Prostate gland (tissue), 2 donors: ENCODE measurements around the gene APOBEC3A. TPM values are rescaled to one million over a fixed set of nuclear protein-coding genes. Genes with fewer than 3 reads are reported as not detected.

Experiments
- DNase-seq: peaks from one replicate; pipeline ENCODE4 v3.0.0-alpha.2; 2019; ENCODE audit warnings: low spot score
- H3K27ac ChIP-seq, 2 donors: fragments of 200-600 bp; sonication (generic); 2 replicates each; pipeline ENCODE4 v1.5.1; 2017 to 2019
- H3K27me3 ChIP-seq: fragments of 200-600 bp; sonication (generic); replicated peaks from 2 replicates; pipeline ENCODE4 v1.5.1; 2019; ENCODE audit not compliant: insufficient read depth
- H3K36me3 ChIP-seq, 2 donors: fragments of 200-600 bp; sonication (generic); 1 replicate in 1 of 2; 2 replicates in 1 of 2; pipeline versions ENCODE4 v1.5.1 to v1.8.1; 2017 to 2019
- H3K4me1 ChIP-seq: fragments of 200-600 bp; sonication (generic); replicated peaks from 2 replicates; pipeline ENCODE4 v1.5.1; 2019
- H3K4me3 ChIP-seq, 2 donors: fragments of 200-600 bp; sonication (generic); 2 replicates each; pipeline ENCODE4 v1.5.1; 2017 to 2019
- H3K9me3 ChIP-seq: fragments of 200-600 bp; sonication (generic); 2 replicates; pipeline ENCODE4 v1.5.1; 2017
- POLR2A ChIP-seq: fragments of 450-650 bp; IDR thresholded peaks from one replicate; pipeline ENCODE4 v1.6.1; 2016; ENCODE audit warnings: antibody characterized with exemption, mild to moderate bottlenecking
- POLR2AphosphoS5 ChIP-seq: sonication (generic); formaldehyde crosslinking; IDR thresholded peaks from one replicate; pipeline ENCODE4 v1.6.1; 2017; ENCODE audit warnings: antibody characterized with exemption
- WGBS: methylation state at CpG from one replicate; pipeline ENCODE4 v1.1.5; 2018; 5-methylcytosine and 5-hydroxymethylcytosine counted together
- intact Hi-C: fragments of 100-400 bp; cut with DNase I; formaldehyde crosslinking; loops from one replicate; pipeline ENCODE4 v1.14.2; 2022
- total RNA-seq, 2 donors: library from RNA; depleted of rRNA; stranded (reverse); fragments of >200 nt; gene quantifications; one replicate each; pipeline ENCODE4 v1.1.0, GENCODE V29; 2016
- TF ChIP-seq, protein P1 (sequence below), 4 experiments: fragments of 200-600 bp in 2 of 4; fragments of 450-650 bp in 2 of 4; sonication (generic) in 2 of 4; IDR thresholded peaks; 1 replicate in 3 of 4; 2 replicates in 1 of 4; pipeline ENCODE4 v1.5.1; 2016 to 2019; ENCODE audit warnings: antibody characterized with exemption in 4 of 4, mild to moderate bottlenecking in 2 of 4, moderate library complexity in 2 of 4

APOBEC3A gene
- total RNA-seq, 2 donors from 2014 or later, result 1.6 TPM; not detected in 1

GRCh38 chr22:38925571-38926041 lies 31.8 kb upstream of the APOBEC3A start:
- no peaks in the 10 kb centered on the region for H3K36me3 ChIP-seq
- peaks cover 21% of the 10 kb centered on the region for H3K4me1 ChIP-seq
- 70% methylated on average over 7 of the region's 7 CpGs for WGBS
- TF ChIP-seq POLR2A, result no peak
- TF ChIP-seq POLR2AphosphoS5, result no peak
- TF ChIP-seq, protein P1, sequence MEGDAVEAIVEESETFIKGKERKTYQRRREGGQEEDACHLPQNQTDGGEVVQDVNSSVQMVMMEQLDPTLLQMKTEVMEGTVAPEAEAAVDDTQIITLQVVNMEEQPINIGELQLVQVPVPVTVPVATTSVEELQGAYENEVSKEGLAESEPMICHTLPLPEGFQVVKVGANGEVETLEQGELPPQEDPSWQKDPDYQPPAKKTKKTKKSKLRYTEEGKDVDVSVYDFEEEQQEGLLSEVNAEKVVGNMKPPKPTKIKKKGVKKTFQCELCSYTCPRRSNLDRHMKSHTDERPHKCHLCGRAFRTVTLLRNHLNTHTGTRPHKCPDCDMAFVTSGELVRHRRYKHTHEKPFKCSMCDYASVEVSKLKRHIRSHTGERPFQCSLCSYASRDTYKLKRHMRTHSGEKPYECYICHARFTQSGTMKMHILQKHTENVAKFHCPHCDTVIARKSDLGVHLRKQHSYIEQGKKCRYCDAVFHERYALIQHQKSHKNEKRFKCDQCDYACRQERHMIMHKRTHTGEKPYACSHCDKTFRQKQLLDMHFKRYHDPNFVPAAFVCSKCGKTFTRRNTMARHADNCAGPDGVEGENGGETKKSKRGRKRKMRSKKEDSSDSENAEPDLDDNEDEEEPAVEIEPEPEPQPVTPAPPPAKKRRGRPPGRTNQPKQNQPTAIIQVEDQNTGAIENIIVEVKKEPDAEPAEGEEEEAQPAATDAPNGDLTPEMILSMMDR (IDR thresholded peaks at IDR 0.05), result no peak
- no peak overlapping the region for H3K4me3 ChIP-seq
- no peaks in the 10 kb centered on the region for H3K27me3 ChIP-seq
- intact Hi-C loops, result loop anchor here (2.0 to 5.0 kb wide), 2 partner anchors 55 to 158 kb away; no protein-coding TSS in a partner anchor
- DNase-seq, result no peak
- H3K27ac ChIP-seq, result no peak overlapping the region
- H3K9me3 ChIP-seq, result no peaks in the 10 kb centered on the region

DNA sequence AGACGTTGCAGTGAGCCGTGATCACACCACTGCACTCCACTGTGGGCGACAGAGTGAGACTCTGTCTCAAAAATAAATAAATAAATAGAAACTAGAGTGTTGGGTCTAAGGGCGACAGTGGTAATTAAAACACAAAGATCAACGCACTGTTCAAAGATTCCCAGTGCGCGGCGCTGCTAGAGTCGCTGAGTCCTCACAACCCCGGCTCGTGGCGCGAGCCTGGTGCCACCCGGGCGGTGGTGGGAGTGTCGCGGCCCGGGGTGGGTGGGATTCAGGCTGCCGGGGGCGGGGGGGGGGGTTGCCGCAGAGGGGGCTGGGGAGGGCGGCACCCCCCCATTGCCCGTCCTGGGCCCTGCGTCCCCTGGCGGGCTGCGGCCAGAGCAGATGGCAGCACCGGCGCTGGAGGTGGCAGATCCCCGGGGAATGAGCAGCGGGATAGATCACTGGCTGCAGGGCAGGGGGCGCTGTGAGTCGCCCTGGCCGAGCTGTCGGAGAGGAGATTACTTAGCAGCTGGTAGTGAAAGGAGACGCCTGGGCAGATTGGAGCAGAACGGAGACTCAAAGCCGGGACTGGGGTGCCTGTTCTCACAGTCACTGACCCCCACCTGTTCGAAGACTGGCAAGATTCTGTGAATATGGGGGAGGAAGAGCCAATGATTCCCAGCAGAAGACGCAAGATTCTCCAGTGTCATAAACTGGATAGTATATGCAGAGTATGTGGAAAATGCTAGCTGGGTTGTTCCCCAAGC lies 30.2 kb upstream of the APOBEC3A start:
- peak; percentile 62 for DNase-seq
- TF ChIP-seq POLR2A (no peak), POLR2AphosphoS5 (peak; percentile 11)
- TF ChIP-seq, protein P1 (IDR thresholded peaks at IDR 0.05), result peak in 3 of 4 experiments; percentile 42 to 59 (median 59)
- Histone ChIP-seq H3K4me3 (peak overlapping the region; percentile 14 to 22), H3K27ac (peak overlapping the region; percentile 5 to 34), H3K9me3 (no peaks in the 10 kb centered on the region), H3K4me1 (peaks cover 21% of the 10 kb centered on the region), H3K27me3 (no peaks in the 10 kb centered on the region), H3K36me3 (no peaks in the 10 kb centered on the region)
- whole genome bisulfite sequencing, result 10% methylated on average over 38 of the region's 39 CpGs
- intact Hi-C loops, result loop anchor here (5.0 kb wide), 1 partner anchor 160 kb away; no protein-coding TSS in a partner anchor

- DNase-seq, result no peak
- Histone ChIP-seq H3K27me3 (no peaks in the 10 kb centered on the region), H3K4me3 (no peak overlapping the region), H3K4me1 (peaks cover 3% of the 10 kb centered on the region), H3K27ac (no peak overlapping the region), H3K36me3 (no peaks in the 10 kb centered on the region), H3K9me3 (no peaks in the 10 kb centered on the region)
- no peak for TF ChIP-seq POLR2AphosphoS5
- no peak for TF ChIP-seq POLR2A
- TF ChIP-seq, protein P1 (IDR thresholded peaks at IDR 0.05), result no peak
- intact Hi-C loops, result no loop called here
- 58% methylated on average over 3 of the region's 3 CpGs for WGBS
Observed at GRCh38 chr22:38930512-38930911, 26.9 kb upstream of the APOBEC3A start.

DNA sequence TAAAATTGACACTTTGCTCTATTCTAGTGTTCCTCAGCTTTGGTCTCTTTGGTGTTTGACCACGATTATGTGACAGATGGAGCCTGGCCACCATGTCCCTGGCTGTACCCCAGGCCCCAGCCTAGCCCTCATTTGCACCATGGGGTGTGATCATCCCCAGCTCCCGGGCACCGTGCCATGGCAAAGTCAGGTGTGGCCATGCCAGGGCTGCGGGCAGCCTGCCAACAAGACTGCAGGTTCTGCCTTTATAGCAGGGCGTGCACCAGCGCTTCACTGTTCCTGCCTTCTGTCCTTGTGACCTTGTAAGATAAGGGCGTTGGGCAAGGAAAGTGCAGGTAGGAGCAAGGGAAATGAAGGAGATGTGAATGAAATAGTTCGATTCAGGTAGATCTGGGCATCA lies 22.4 kb upstream of the APOBEC3A start:
- intact Hi-C loops, result no loop called here
- H3K27me3 ChIP-seq, result no peaks in the 10 kb centered on the region
- no peak overlapping the region for H3K27ac ChIP-seq
- peak; percentile 92 for DNase-seq
- WGBS, result 49% methylated on average over 8 of the region's 8 CpGs
- TF ChIP-seq POLR2A (no peak), POLR2AphosphoS5 (peak; percentile 80)
- TF ChIP-seq, protein P1 (IDR thresholded peaks at IDR 0.05), result no peak
- no peaks in the 10 kb centered on the region for H3K4me1 ChIP-seq
- H3K36me3 ChIP-seq, result no peaks in the 10 kb centered on the region
- no peak overlapping the region for H3K4me3 ChIP-seq
- no peaks in the 10 kb centered on the region for H3K9me3 ChIP-seq

DNA sequence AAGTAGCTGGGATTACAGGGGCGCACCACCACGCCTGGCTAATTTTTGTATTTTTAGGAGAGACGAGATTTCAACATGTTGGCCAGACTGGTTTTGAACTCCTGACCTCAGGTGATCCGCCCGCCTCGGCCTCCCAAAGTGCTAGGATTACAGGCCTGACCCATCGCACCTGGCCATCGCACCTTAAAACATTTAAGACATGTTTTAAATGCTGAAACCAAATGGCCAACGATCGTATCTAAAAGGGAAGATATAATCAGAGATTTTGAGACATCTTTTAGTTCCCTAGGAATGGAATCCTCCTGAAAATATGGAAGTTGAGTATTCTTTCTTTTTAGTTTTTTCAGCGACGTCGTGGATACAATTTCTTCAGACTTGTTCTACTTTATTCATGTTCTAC lies 21.8 kb upstream of the APOBEC3A start:
- Histone ChIP-seq H3K36me3 (no peaks in the 10 kb centered on the region), H3K27ac (no peak overlapping the region), H3K27me3 (no peaks in the 10 kb centered on the region), H3K4me3 (no peak overlapping the region), H3K4me1 (no peaks in the 10 kb centered on the region), H3K9me3 (no peaks in the 10 kb centered on the region)
- no peak for DNase-seq
- intact Hi-C loops, result no loop called here
- TF ChIP-seq, protein P1 (IDR thresholded peaks at IDR 0.05), result no peak
- TF ChIP-seq POLR2A (no peak), POLR2AphosphoS5 (no peak)
- WGBS, result 90% methylated on average over 13 of the region's 13 CpGs
